ENCODE data around the gene TRIM46. TPM values are rescaled to one million over a fixed set of nuclear protein-coding genes. Genes with fewer than 3 reads are reported as not detected.

The TRIM46 gene
- total and polyA plus RNA-seq, 2 of the 13 experiments (the other 11 are each of a cell fraction or from before 2014, with no cell fraction given) = 0.04 to 0.09 TPM

GRCh38 chr1:155172732-155173477 is 744 bp upstream of the TRIM46 start, which contains the start of gene KRTCAP2 (continued):
- peak; percentile 70; the same call in 1 of the 2 replicates for TF ChIP-seq ZFP36L1 (CRISPR knock-in tag; IDR thresholded peaks at IDR 0.05)
- TF ChIP-seq CREM (IDR thresholded peaks at IDR 0.05) = peak; percentile 67; the same call in 1 of the 2 replicates
- no peak for TF ChIP-seq CREM (CRISPR knock-in tag; IDR thresholded peaks at IDR 0.05)
- no peak for TF ChIP-seq ZNF510 (CRISPR knock-in tag; IDR thresholded peaks at IDR 0.05; ENCODE audit: low read depth)
- peak; percentile 74; the same call in 1 of the 2 replicates for TF ChIP-seq DMAP1 (CRISPR knock-in tag; IDR thresholded peaks at IDR 0.05)
- peak; percentile 78 for TF ChIP-seq PHF8 (CRISPR knock-in tag; IDR thresholded peaks at IDR 0.05)
- peak; percentile 47; the same call in 1 of the 2 replicates for TF ChIP-seq ATF1 (CRISPR knock-in tag; IDR thresholded peaks at IDR 0.05)
- TF ChIP-seq ZNF3 (CRISPR knock-in tag; IDR thresholded peaks at IDR 0.05) = no peak
- TF ChIP-seq RELA (CRISPR knock-in tag; IDR thresholded peaks at IDR 0.05) = 0 out of 2 replicates have a peak, but pooled peaks have one; percentile 30
- 0 out of 2 replicates have a peak, but pooled peaks have one; percentile 23 for TF ChIP-seq MTF2 (CRISPR knock-in tag; IDR thresholded peaks at IDR 0.05; ENCODE audit: borderline replicate concordance)
- TF ChIP-seq ZBTB46 (CRISPR knock-in tag; IDR thresholded peaks at IDR 0.05; ENCODE audit: borderline replicate concordance) = no peak
- TF ChIP-seq ZNF503 (CRISPR knock-in tag; IDR thresholded peaks at IDR 0.05) = no peak
- TF ChIP-seq ZNF281 (CRISPR knock-in tag; IDR thresholded peaks at IDR 0.05; ENCODE audit: borderline replicate concordance) = no peak
- TF ChIP-seq IKZF4 (CRISPR knock-in tag; IDR thresholded peaks at IDR 0.05; ENCODE audit: borderline replicate concordance, low read depth, not compliant biosample characterization) = no peak
- peak; percentile 93; the same call in 1 of the 2 replicates for TF ChIP-seq MIER3 (CRISPR knock-in tag; IDR thresholded peaks at IDR 0.05; ENCODE audit: borderline replicate concordance)
- peak; percentile 92 for TF ChIP-seq HOXA3 (CRISPR knock-in tag; IDR thresholded peaks at IDR 0.05)
- TF ChIP-seq ZNF512 (CRISPR knock-in tag; IDR thresholded peaks at IDR 0.05) = 0 out of 2 replicates have a peak, but pooled peaks have one; percentile 52
- TF ChIP-seq ZBTB26 (CRISPR knock-in tag; IDR thresholded peaks at IDR 0.05; ENCODE audit: borderline replicate concordance) = peak; percentile 56; the same call in 1 of the 2 replicates
- no peak for TF ChIP-seq MYNN (CRISPR knock-in tag; IDR thresholded peaks at IDR 0.05; ENCODE audit: low read depth)
- no peak for TF ChIP-seq ZNF850 (CRISPR knock-in tag; conservative IDR thresholded peaks at IDR 0.05)
